ENCODE data around the gene PPM1D.

- TF ChIP-seq CTCF (IDR thresholded peaks at IDR 0.05; ENCODE audit: low read depth, low read length) (no peak), EZH2phosphoT487 (IDR thresholded peaks at IDR 0.05; ENCODE audit: low read depth) (no peak)
Measured at GRCh38 chr17:60555786-60556185, 44.2 kb upstream of the PPM1D start.

Data from OCI-LY3 (cell line).